Fibroblast of skin of abdomen (primary cell): ENCODE data around the gene JMJD1C. TPM values are rescaled to one million over a fixed set of nuclear protein-coding genes. Genes with fewer than 3 reads are reported as not detected.
"Not testable (repeated sequence)": the region's sequence is repeated elsewhere in the genome, so short reads cannot be mapped to it uniquely, and the experiment has no call there.

Source experiments
- DNase-seq: peaks from one replicate; pipeline ENCODE4 v3.0.0-alpha.2; 2013
- polyA plus RNA-seq, 2 experiments: library from polyadenylated mRNA; unstranded; fragments of 120-200 nt; gene quantifications; one replicate each; pipeline ENCODE4 v1.2.1, GENCODE V29; 2013; ENCODE audit not compliant: insufficient read length in 2 of 2

The JMJD1C gene
- 41.9 TPM for polyA plus RNA-seq (2013, experiment 1 of 2; ENCODE audit: insufficient read length)
- polyA plus RNA-seq (2013, experiment 2 of 2; ENCODE audit: insufficient read length), result 39.2 TPM

- DNase-seq, result peak; percentile 89
Measured at GRCh38 chr10:63465293-63466143, at the start of gene JMJD1C. Gene JMJD1C, minus strand, starts transcription at chr10:63465977. Its CDS starts 315 bp downstream, at chr10:63465662.

- DNase-seq, result peak; percentile 71
Measured at GRCh38 chr10:63515002-63515763, 49.4 kb upstream of the JMJD1C start.

- no peak for DNase-seq
Measured at GRCh38 chr10:63506554-63506953, 40.8 kb upstream of the JMJD1C start.

GRCh38 chr10:63505562-63505961 lies 39.8 kb upstream of the JMJD1C start:
- no peak for DNase-seq

GRCh38 chr10:63504145-63504881 lies 38.5 kb upstream of the JMJD1C start:
- DNase-seq, result no peak

- DNase-seq, result no peak
Measured at GRCh38 chr10:63503395-63503794, 37.6 kb upstream of the JMJD1C start.

- DNase-seq, result no peak
Measured at GRCh38 chr10:63502832-63503231, 37.1 kb upstream of the JMJD1C start.

GRCh38 chr10:63501954-63502353 lies 36.2 kb upstream of the JMJD1C start:
- no peak for DNase-seq

GRCh38 chr10:63500551-63500950 lies 34.8 kb upstream of the JMJD1C start:
- DNase-seq, result not testable (repeated sequence)

GRCh38 chr10:63498665-63499064 lies 32.9 kb upstream of the JMJD1C start:
- DNase-seq, result no peak

GRCh38 chr10:63497321-63497720 lies 31.5 kb upstream of the JMJD1C start:
- DNase-seq, result no peak

GRCh38 chr10:63496561-63496960 lies 30.8 kb upstream of the JMJD1C start:
- no peak for DNase-seq

- DNase-seq, result peak; percentile 34
Measured at GRCh38 chr10:63494951-63495350, 29.2 kb upstream of the JMJD1C start.

- DNase-seq, result no peak
Measured at GRCh38 chr10:63493004-63493403, 27.2 kb upstream of the JMJD1C start.

GRCh38 chr10:63492317-63492690 lies 26.5 kb upstream of the JMJD1C start:
- not testable (repeated sequence) for DNase-seq

- DNase-seq, result peak; percentile 87
Measured at GRCh38 chr10:63491588-63492316, 26.0 kb upstream of the JMJD1C start.

GRCh38 chr10:63489838-63490237 lies 24.1 kb upstream of the JMJD1C start:
- no peak for DNase-seq

GRCh38 chr10:63487990-63488389 lies 22.2 kb upstream of the JMJD1C start:
- DNase-seq, result no peak

- no peak for DNase-seq
Measured at GRCh38 chr10:63483983-63484382, 18.2 kb upstream of the JMJD1C start.

GRCh38 chr10:63481815-63482421 lies 16.1 kb upstream of the JMJD1C start:
- no peak for DNase-seq

GRCh38 chr10:63480237-63480636 lies 14.5 kb upstream of the JMJD1C start:
- no peak for DNase-seq

GRCh38 chr10:63478564-63478963 lies 12.8 kb upstream of the JMJD1C start:
- no peak for DNase-seq
